HepG2 (cell line): ENCODE data around the gene TRIM31. TPM values are rescaled to one million over a fixed set of nuclear protein-coding genes. Genes with fewer than 3 reads are reported as not detected.

Experiments used
- BCL6 ChIP-seq: IDR thresholded peaks from 2 replicates; pipeline ENCODE4 v1.6.1; 2016; ENCODE audit warnings: missing genetic modification reagents, missing compliant biosample characterization
- BORCS8-MEF2B ChIP-seq: sonication (generic); formaldehyde crosslinking; IDR thresholded peaks from 2 replicates; pipeline ENCODE4 v1.8.0; 2022; ENCODE audit warnings: mild to moderate bottlenecking, missing genetic modification reagents
- DMAP1 ChIP-seq: IDR thresholded peaks from 2 replicates; pipeline ENCODE4 v1.6.1; 2016
- EZH2 ChIP-seq: conservative IDR thresholded peaks from 2 replicates; pipeline ENCODE4 v1.6.1; 2012; ENCODE audit warnings: mild to moderate bottlenecking, low read depth, low read length, moderate library complexity
- GFI1 ChIP-seq: sonication (generic); formaldehyde crosslinking; IDR thresholded peaks from 2 replicates; pipeline ENCODE4 v1.5.0; 2020; ENCODE audit warnings: missing genetic modification reagents, mild to moderate bottlenecking, borderline replicate concordance
- GMEB2 ChIP-seq: IDR thresholded peaks from 2 replicates; pipeline ENCODE4 v1.6.1; 2016; ENCODE audit warnings: missing biosample characterization, missing genetic modification reagents, low read depth
- GRHL1 ChIP-seq: sonication (generic); formaldehyde crosslinking; conservative IDR thresholded peaks from 2 replicates; pipeline ENCODE4 v1.8.0; 2022; ENCODE audit warnings: missing genetic modification reagents
- IRF1 ChIP-seq: sonication (generic); formaldehyde crosslinking; IDR thresholded peaks from 2 replicates; pipeline ENCODE4 v1.4.0; 2020; ENCODE audit warnings: low read depth, mild to moderate bottlenecking, missing genetic modification reagents
- KLF12 ChIP-seq: sonication (generic); formaldehyde crosslinking; IDR thresholded peaks from 2 replicates; pipeline ENCODE4 v1.4.0; 2020; ENCODE audit warnings: missing genetic modification reagents, borderline replicate concordance
- NR2F1 ChIP-seq, 2 experiments: fragments of 450-650 bp in 1 of 2; formaldehyde crosslinking in 1 of 2; IDR thresholded peaks; 2 replicates each; pipeline versions ENCODE4 v1.5.0 to v1.6.1; 2016 to 2020; ENCODE audit warnings: mild to moderate bottlenecking in 1 of 2, missing compliant biosample characterization in 1 of 2, missing genetic modification reagents in 1 of 2, moderate library complexity in 1 of 2
- SMARCC2 ChIP-seq: fragments of 450-650 bp; IDR thresholded peaks from 2 replicates; pipeline ENCODE4 v1.6.1; 2017; ENCODE audit warnings: antibody characterized with exemption, mild to moderate bottlenecking
- SOX6 ChIP-seq, 2 experiments: fragments of 450-650 bp in 1 of 2; sonication (generic) in 1 of 2; formaldehyde crosslinking in 1 of 2; IDR thresholded peaks; 2 replicates each; pipeline versions ENCODE4 v1.4.0 to v1.6.1; 2017 to 2020; ENCODE audit warnings: antibody characterized with exemption in 1 of 2, mild to moderate bottlenecking in 1 of 2, missing genetic modification reagents in 1 of 2
- STAG1 ChIP-seq: sonication (generic); formaldehyde crosslinking; IDR thresholded peaks from 2 replicates; pipeline ENCODE4 v1.4.0; 2020; ENCODE audit warnings: missing genetic modification reagents
- THYN1 ChIP-seq: sonication (generic); formaldehyde crosslinking; IDR thresholded peaks from 2 replicates; pipeline ENCODE4 v1.8.1; 2023; ENCODE audit warnings: low read depth, mild to moderate bottlenecking, moderate library complexity, missing genetic modification reagents, borderline replicate concordance
- ZBTB7A ChIP-seq: sonication (generic); formaldehyde crosslinking; IDR thresholded peaks from 2 replicates; pipeline ENCODE4 v1.8.0; 2022; ENCODE audit warnings: mild to moderate bottlenecking, missing genetic modification reagents
- ZMYM4 ChIP-seq: sonication (generic); formaldehyde crosslinking; IDR thresholded peaks from 2 replicates; pipeline ENCODE4 v1.8.1; 2023; ENCODE audit warnings: mild to moderate bottlenecking, missing genetic modification reagents
- ZNF207 ChIP-seq: fragments of 450-650 bp; IDR thresholded peaks from 2 replicates; pipeline ENCODE4 v1.6.1; 2016; ENCODE audit warnings: antibody characterized with exemption, borderline replicate concordance
- ZNF382 ChIP-seq: sonication (generic); formaldehyde crosslinking; IDR thresholded peaks from 2 replicates; pipeline ENCODE4 v1.5.0; 2020; ENCODE audit warnings: missing genetic modification reagents, mild to moderate bottlenecking, borderline replicate concordance
- ZNF503 ChIP-seq: sonication (generic); formaldehyde crosslinking; IDR thresholded peaks from 2 replicates; pipeline ENCODE4 v1.4.0; 2020; ENCODE audit warnings: missing genetic modification reagents
- ZNF672 ChIP-seq: sonication (generic); formaldehyde crosslinking; IDR thresholded peaks from 2 replicates; pipeline ENCODE4 v1.8.1; 2022; ENCODE audit warnings: missing genetic modification reagents
- ZSCAN31 ChIP-seq: sonication (generic); formaldehyde crosslinking; IDR thresholded peaks from 2 replicates; pipeline ENCODE4 v1.5.0; 2020; ENCODE audit warnings: low read depth, mild to moderate bottlenecking, missing genetic modification reagents
- ZSCAN9 ChIP-seq: IDR thresholded peaks from 2 replicates; pipeline ENCODE4 v1.6.1; 2016; ENCODE audit warnings: borderline replicate concordance
- polyA plus RNA-seq, 8 experiments: library from polyadenylated mRNA; depleted of rRNA in 3 of 8; stranded (reverse) in 7 of 8; unstranded in 1 of 8; fragments of >200 nt; fragmentation: Illumina TruSeq in 4 of 8; extraction: Trizol in 4 of 8; gene quantifications; 2 replicates each; pipeline versions ENCODE4 v1.2.1 to v1.2.3, GENCODE V29; 2011 to 2016; ENCODE audit warnings: low read depth in 4 of 8, missing spikeins in 1 of 8, mixed read lengths in 1 of 8; ENCODE audit not compliant: insufficient read depth in 1 of 8
- total RNA-seq, 5 experiments: library from RNA; depleted of rRNA; stranded (reverse); fragments of >200 nt; fragmentation: Illumina TruSeq; extraction: Trizol; gene quantifications; 2 replicates each; pipeline ENCODE4 v1.2.3, GENCODE V29; 2016; ENCODE audit warnings: low read depth in 1 of 5

Gene TRIM31
- total and polyA plus RNA-seq, 2 of the 13 experiments (the other 11 are each of a cell fraction or from before 2014, with no cell fraction given): 0.13 to 0.51 TPM

GRCh38 chr6:30102970-30103871 is 9.7 kb downstream of the TRIM31 start (continued):
- TF ChIP-seq GFI1 (0 out of 2 replicates have a peak, but pooled peaks have one; percentile 67), ZMYM4 (peak; percentile 61; the same call in 1 of the 2 replicates), ZNF382 (CRISPR knock-in tag) (no peak), ZBTB7A (no peak), DMAP1 (CRISPR knock-in tag) (peak; percentile 53; the same call in 1 of the 2 replicates), SMARCC2 (no peak), KLF12 (CRISPR knock-in tag) (peak; percentile 42; the same call in 1 of the 2 replicates), ZSCAN31 (CRISPR knock-in tag) (0 out of 2 replicates have a peak, but pooled peaks have one; percentile 54), GRHL1 (no peak), SOX6 (IDR thresholded peaks at IDR 0.05) (no peak), SOX6 (CRISPR knock-in tag; IDR thresholded peaks at IDR 0.05) (peak; percentile 62), ZNF503 (CRISPR knock-in tag) (peak; percentile 40; the same call in 1 of the 2 replicates), STAG1 (CRISPR knock-in tag) (peak; percentile 91), EZH2 (no peak), GMEB2 (no peak), ZNF207 (no peak), BORCS8-MEF2B (CRISPR knock-in tag) (peak; percentile 25; the same call in 1 of the 2 replicates), ZSCAN9 (0 out of 2 replicates have a peak, but pooled peaks have one; percentile 68), BCL6 (CRISPR knock-in tag) (no peak), ZNF672 (no peak), IRF1 (CRISPR knock-in tag) (no peak), NR2F1 (CRISPR knock-in tag; IDR thresholded peaks at IDR 0.05) (no peak), THYN1 (CRISPR knock-in tag) (0 out of 2 replicates have a peak, but pooled peaks have one; percentile 70)
